Muscle of leg (tissue), 11 donors: ENCODE data around the gene RPP30. TPM values are rescaled to one million over a fixed set of nuclear protein-coding genes. Genes with fewer than 3 reads are reported as not detected.

Experiments used
- DNase-seq: peaks from one replicate; pipeline ENCODE4 v3.0.0; 2013
- H3K27ac ChIP-seq: one replicate; pipeline ENCODE4 v1.5.1; 2013; ENCODE audit warnings: mild to moderate bottlenecking, low read length, control low read depth
- H3K27me3 ChIP-seq: one replicate; pipeline ENCODE4 v1.6.1; 2013; ENCODE audit warnings: low read length; ENCODE audit not compliant: control insufficient read depth, insufficient read depth
- H3K36me3 ChIP-seq: one replicate; pipeline ENCODE4 v1.6.1; 2013; ENCODE audit warnings: low read length; ENCODE audit not compliant: control insufficient read depth, insufficient read depth
- H3K4me1 ChIP-seq: one replicate; pipeline ENCODE4 v1.6.1; 2013; ENCODE audit warnings: low read length; ENCODE audit not compliant: control insufficient read depth, insufficient read depth
- H3K4me3 ChIP-seq: one replicate; pipeline ENCODE4 v1.5.1; 2013; ENCODE audit warnings: low read length, control low read depth
- H3K9me3 ChIP-seq: replicated peaks from 2 replicates; pipeline ENCODE4 v1.6.1; 2013; ENCODE audit warnings: low read depth, low read length; ENCODE audit not compliant: control insufficient read depth
- WGBS: methylation state at CpG from one replicate; pipeline ENCODE4 v1.1.5; 2013; ENCODE audit warnings: missing lambda C conversion rate; ENCODE audit not compliant: insufficient coverage; 5-methylcytosine and 5-hydroxymethylcytosine counted together
- polyA plus RNA-seq, 8 donors: library from polyadenylated mRNA; unstranded; fragments of 120-200 nt; gene quantifications; one replicate each; pipeline versions ENCODE4 v1.2.1 to v1.2.3, GENCODE V29; 2013; ENCODE audit warnings: inconsistent platforms in 1 of 8, low replicate concordance in 1 of 8; ENCODE audit not compliant: insufficient read length in 8 of 8, insufficient read depth in 1 of 8
- total RNA-seq: library from RNA; stranded (reverse); fragments of 120-200 nt; gene quantifications from one replicate; pipeline ENCODE4 v1.2.4, GENCODE V29; 2013

Gene RPP30
- total and polyA plus RNA-seq, 9 donors, result 30.3 to 43.3 (median 33.2) TPM

- no peak for DNase-seq
- H3K9me3 ChIP-seq, result no peaks in the 10 kb centered on the region
- no peak overlapping the region for H3K27ac ChIP-seq
- no peaks in the 10 kb centered on the region for H3K27me3 ChIP-seq
- H3K36me3 ChIP-seq, result peaks cover 3% of the 10 kb centered on the region
- no peak overlapping the region for H3K4me3 ChIP-seq
- H3K4me1 ChIP-seq, result peaks cover 5% of the 10 kb centered on the region
- WGBS, result 84% methylated on average over 9 of the region's 10 CpGs
These were observed 43.4 kb downstream of the RPP30 start for GRCh38 chr10:90914992-90915765.

GRCh38 chr10:90915766-90916075, 43.9 kb downstream of the RPP30 start:
- Histone ChIP-seq H3K27me3 (no peaks in the 10 kb centered on the region), H3K4me3 (no peak overlapping the region), H3K27ac (no peak overlapping the region), H3K36me3 (peaks cover 3% of the 10 kb centered on the region), H3K9me3 (no peaks in the 10 kb centered on the region), H3K4me1 (peaks cover 7% of the 10 kb centered on the region)
- no peak for DNase-seq
- WGBS, result 70% methylated on average over 8 of the region's 11 CpGs

- Histone ChIP-seq H3K4me3 (no peak overlapping the region), H3K36me3 (peaks cover 3% of the 10 kb centered on the region), H3K27ac (no peak overlapping the region), H3K9me3 (no peaks in the 10 kb centered on the region), H3K27me3 (no peaks in the 10 kb centered on the region), H3K4me1 (peaks cover 9% of the 10 kb centered on the region)
- 57% methylated on average over 1 of the region's 6 CpGs for WGBS
- DNase-seq, result peak; percentile 37
These were observed 44.8 kb downstream of the RPP30 start for GRCh38 chr10:90916392-90917237.

- 33% methylated on average over 2 of the region's 8 CpGs for WGBS
- peak; percentile 68 for DNase-seq
- H3K9me3 ChIP-seq, result no peaks in the 10 kb centered on the region
- peaks cover 3% of the 10 kb centered on the region for H3K36me3 ChIP-seq
- H3K27ac ChIP-seq, result no peak overlapping the region
- peaks cover 12% of the 10 kb centered on the region for H3K4me1 ChIP-seq
- H3K27me3 ChIP-seq, result no peaks in the 10 kb centered on the region
- no peak overlapping the region for H3K4me3 ChIP-seq
These were observed 45.6 kb downstream of the RPP30 start for GRCh38 chr10:90917238-90917967.

GRCh38 chr10:90917968-90918318, 46.2 kb downstream of the RPP30 start:
- Histone ChIP-seq H3K4me3 (no peak overlapping the region), H3K9me3 (no peaks in the 10 kb centered on the region), H3K27me3 (no peaks in the 10 kb centered on the region), H3K4me1 (peaks cover 12% of the 10 kb centered on the region), H3K27ac (no peak overlapping the region), H3K36me3 (peaks cover 3% of the 10 kb centered on the region)
- DNase-seq, result no peak
- no CpG with 5 or more reads among the region's 3 CpGs for WGBS

GRCh38 chr10:90919683-90920574, 48.2 kb downstream of the RPP30 start:
- DNase-seq, result no peak
- Histone ChIP-seq H3K4me3 (peak overlapping the region; percentile 30), H3K27me3 (no peaks in the 10 kb centered on the region), H3K36me3 (peaks cover 3% of the 10 kb centered on the region), H3K27ac (peak overlapping the region; percentile 70), H3K9me3 (no peaks in the 10 kb centered on the region), H3K4me1 (peaks cover 17% of the 10 kb centered on the region)
- WGBS, result 76% methylated on average over 2 of the region's 8 CpGs

GRCh38 chr10:90920986-90921666, 49.4 kb downstream of the RPP30 start, which contains the start of gene ANKRD1:
Gene ANKRD1 (minus strand): TSS chr10:90921087. CDS start chr10:90921027, 60 bp downstream.
- peak within 1 kb of the TSS; percentile 30 for H3K4me3 ChIP-seq
- H3K9me3 ChIP-seq, result no peaks in the 10 kb centered on the region
- peak; percentile 84 for DNase-seq
- 50% methylated on average over 1 of the region's 5 CpGs for WGBS
- H3K36me3 ChIP-seq, result no peaks in the 10 kb centered on the region
- H3K27me3 ChIP-seq, result no peaks in the 10 kb centered on the region
- peaks cover 17% of the 10 kb centered on the region for H3K4me1 ChIP-seq
- H3K27ac ChIP-seq, result peak within 1 kb of the TSS; percentile 77

GRCh38 chr10:90921906-90922305, 50.1 kb downstream of the RPP30 start:
- Histone ChIP-seq H3K36me3 (no peaks in the 10 kb centered on the region), H3K4me3 (no peak overlapping the region), H3K9me3 (no peaks in the 10 kb centered on the region), H3K27me3 (no peaks in the 10 kb centered on the region), H3K4me1 (peaks cover 17% of the 10 kb centered on the region), H3K27ac (peak overlapping the region; percentile 77)
- WGBS, result 66% methylated on average over 3 of the region's 3 CpGs
- DNase-seq, result no peak

- no CpG with 5 or more reads among the region's 2 CpGs for WGBS
- H3K27ac ChIP-seq, result no peak overlapping the region
These were observed 51.4 kb downstream of the RPP30 start for GRCh38 chr10:90923111-90923731.

More at GRCh38 chr10:90923111-90923731, 51.4 kb downstream of the RPP30 start:
- no peaks in the 10 kb centered on the region for H3K36me3 ChIP-seq
- DNase-seq, result no peak
- H3K27me3 ChIP-seq, result no peaks in the 10 kb centered on the region
- no peak overlapping the region for H3K4me3 ChIP-seq
- H3K4me1 ChIP-seq, result peaks cover 17% of the 10 kb centered on the region
- no peaks in the 10 kb centered on the region for H3K9me3 ChIP-seq
